ENCODE results near the gene ST3GAL2.
"Not testable (repeated sequence)": the region's sequence is repeated elsewhere in the genome, so short reads cannot be mapped to it uniquely, and the experiment has no call there.

The ST3GAL2 gene

GRCh38 chr16:70349783-70350182, 89.1 kb downstream of the ST3GAL2 start:
- in situ Hi-C loops (cut with MboI; ENCODE audit: low sequenced_read_pairs), result no loop called here

GRCh38 chr16:70348991-70349390, 89.9 kb downstream of the ST3GAL2 start:
- in situ Hi-C loops (cut with MboI; ENCODE audit: low sequenced_read_pairs), result no loop called here

GRCh38 chr16:70345840-70346239, 93.1 kb downstream of the ST3GAL2 start:
- in situ Hi-C loops (cut with MboI; ENCODE audit: low sequenced_read_pairs), result no loop called here

- in situ Hi-C loops (cut with MboI; ENCODE audit: low sequenced_read_pairs), result no loop called here
Observed at GRCh38 chr16:70342016-70342415, 96.9 kb downstream of the ST3GAL2 start.

GRCh38 chr16:70341600-70341999, 97.3 kb downstream of the ST3GAL2 start:
- in situ Hi-C loops (cut with MboI; ENCODE audit: low sequenced_read_pairs), result no loop called here

- in situ Hi-C loops (cut with MboI; ENCODE audit: low sequenced_read_pairs), result no loop called here
Observed at GRCh38 chr16:70337814-70338213, 101.1 kb downstream of the ST3GAL2 start.

GRCh38 chr16:70332728-70333127, 106.2 kb downstream of the ST3GAL2 start:
- in situ Hi-C loops (cut with MboI; ENCODE audit: low sequenced_read_pairs), result not testable (repeated sequence)

GRCh38 chr16:70331588-70332358, 107.1 kb downstream of the ST3GAL2 start:
- in situ Hi-C loops (cut with MboI; ENCODE audit: low sequenced_read_pairs), result no loop called here

- in situ Hi-C loops (cut with MboI; ENCODE audit: low sequenced_read_pairs), result no loop called here
Observed at GRCh38 chr16:70331091-70331490, 107.8 kb downstream of the ST3GAL2 start.
